ENCODE measurements around the gene TRABD2A.

The TRABD2A gene

DNA sequence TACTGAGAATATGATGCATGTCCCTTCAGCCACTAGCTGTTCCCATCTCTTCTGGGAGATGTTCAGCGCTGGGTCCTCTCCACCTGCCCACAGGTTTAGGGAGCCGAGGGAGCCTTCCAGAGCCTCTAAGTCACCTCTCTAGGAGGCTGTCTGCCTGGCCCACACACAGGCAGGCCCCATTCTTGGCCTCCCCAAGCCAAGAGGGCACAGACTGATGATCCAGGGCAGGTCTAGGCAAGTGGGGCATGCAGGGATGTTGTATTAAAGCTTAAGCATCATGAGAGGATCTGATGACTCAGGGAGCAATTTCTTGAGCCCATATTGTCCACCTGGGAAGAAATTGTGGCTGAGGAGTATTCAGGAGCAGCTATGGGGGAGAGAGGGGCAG, 44.4 kb upstream of the TRABD2A start:
- Histone ChIP-seq H3K9me3 (ENCODE audit: insufficient read depth, low read length) (no peaks in the 10 kb centered on the region), H3K27ac (ENCODE audit: low read depth, low read length) (no peak overlapping the region), H3K9me2 (replicated peaks; ENCODE audit: insufficient read depth, low read length) (no peaks in the 10 kb centered on the region), H3K36me3 (ENCODE audit: low read length) (no peaks in the 10 kb centered on the region), H3K79me2 (ENCODE audit: insufficient read depth, low read length) (no peaks in the 10 kb centered on the region), H3K9ac (ENCODE audit: low read length) (no peak overlapping the region), H3K27me3 (ENCODE audit: low read length) (no peaks in the 10 kb centered on the region), H3F3A (ENCODE audit: insufficient read depth) (peaks cover 13% of the 10 kb centered on the region; the same call in 1 of the 2 replicates), H3K4me2 (ENCODE audit: low read depth, low read length, poor library complexity, severe bottlenecking) (peak overlapping the region; percentile 62), H3K4me3 (ENCODE audit: insufficient read depth, low read length, poor library complexity, severe bottlenecking) (no peak overlapping the region), H4K20me1 (ENCODE audit: low read depth, low read length) (no peaks in the 10 kb centered on the region), H2AFZ (ENCODE audit: low read depth, low read length, severe bottlenecking) (peak overlapping the region; percentile 32)
- no peak for TF ChIP-seq EZH2phosphoT487 (conservative IDR thresholded peaks at IDR 0.05; ENCODE audit: low read length)
- TF ChIP-seq, protein P1, sequence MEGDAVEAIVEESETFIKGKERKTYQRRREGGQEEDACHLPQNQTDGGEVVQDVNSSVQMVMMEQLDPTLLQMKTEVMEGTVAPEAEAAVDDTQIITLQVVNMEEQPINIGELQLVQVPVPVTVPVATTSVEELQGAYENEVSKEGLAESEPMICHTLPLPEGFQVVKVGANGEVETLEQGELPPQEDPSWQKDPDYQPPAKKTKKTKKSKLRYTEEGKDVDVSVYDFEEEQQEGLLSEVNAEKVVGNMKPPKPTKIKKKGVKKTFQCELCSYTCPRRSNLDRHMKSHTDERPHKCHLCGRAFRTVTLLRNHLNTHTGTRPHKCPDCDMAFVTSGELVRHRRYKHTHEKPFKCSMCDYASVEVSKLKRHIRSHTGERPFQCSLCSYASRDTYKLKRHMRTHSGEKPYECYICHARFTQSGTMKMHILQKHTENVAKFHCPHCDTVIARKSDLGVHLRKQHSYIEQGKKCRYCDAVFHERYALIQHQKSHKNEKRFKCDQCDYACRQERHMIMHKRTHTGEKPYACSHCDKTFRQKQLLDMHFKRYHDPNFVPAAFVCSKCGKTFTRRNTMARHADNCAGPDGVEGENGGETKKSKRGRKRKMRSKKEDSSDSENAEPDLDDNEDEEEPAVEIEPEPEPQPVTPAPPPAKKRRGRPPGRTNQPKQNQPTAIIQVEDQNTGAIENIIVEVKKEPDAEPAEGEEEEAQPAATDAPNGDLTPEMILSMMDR (IDR thresholded peaks at IDR 0.05; ENCODE audit: insufficient read depth, low read length, poor library complexity, severe bottlenecking) = no peak

DNA sequence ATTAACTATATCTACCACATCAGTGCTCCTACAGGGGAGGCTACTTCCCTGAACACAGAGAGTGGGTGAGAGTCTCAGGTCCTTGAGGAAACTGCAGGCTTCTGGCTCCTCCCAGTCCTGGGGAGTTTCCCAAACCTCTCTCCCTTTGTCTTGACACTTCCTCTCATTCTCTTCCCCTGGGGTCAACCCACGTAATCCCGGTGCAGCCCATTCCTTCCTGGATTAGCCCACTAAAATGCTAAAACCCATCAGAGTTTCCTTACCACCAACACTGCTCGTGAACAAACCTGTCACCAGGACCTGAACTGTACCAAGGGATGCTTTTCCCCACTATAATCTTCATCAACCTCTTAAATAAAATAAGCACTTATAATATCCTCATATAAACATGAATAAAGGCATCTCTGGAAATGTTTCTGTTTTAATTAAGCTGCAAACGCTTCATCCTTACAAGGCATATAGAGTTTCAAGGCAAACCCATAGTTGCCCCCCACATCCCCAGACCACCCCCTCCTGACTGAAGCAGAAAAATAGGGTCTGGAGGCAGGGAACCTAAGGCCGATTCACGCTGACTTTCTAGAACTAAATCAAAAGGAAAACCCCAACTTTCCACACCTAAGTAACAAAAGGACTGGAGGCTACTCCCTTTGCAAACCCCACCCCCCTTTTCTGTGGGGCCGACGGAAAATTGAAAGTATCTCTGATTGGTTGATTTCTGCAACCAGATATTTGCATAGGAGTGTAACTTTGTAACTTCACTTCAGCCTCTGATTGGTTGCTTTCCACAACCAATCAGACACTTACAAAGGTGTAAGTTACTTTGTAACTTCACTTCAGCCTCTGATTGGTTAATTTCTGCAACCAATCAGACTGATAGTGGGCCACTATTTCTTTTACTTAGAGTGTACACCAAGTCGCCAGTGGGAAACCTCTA, 43.6 kb upstream of the TRABD2A start:
- Histone ChIP-seq H3K9me2 (replicated peaks; ENCODE audit: insufficient read depth, low read length) (no peaks in the 10 kb centered on the region), H3K36me3 (ENCODE audit: low read length) (no peaks in the 10 kb centered on the region), H3K27me3 (ENCODE audit: low read length) (no peaks in the 10 kb centered on the region), H3K9me3 (ENCODE audit: insufficient read depth, low read length) (no peaks in the 10 kb centered on the region), H3K9ac (ENCODE audit: low read length) (no peak overlapping the region), H3K4me3 (ENCODE audit: insufficient read depth, low read length, poor library complexity, severe bottlenecking) (no peak overlapping the region), H3K27ac (ENCODE audit: low read depth, low read length) (no peak overlapping the region), H3F3A (ENCODE audit: insufficient read depth) (peaks cover 13% of the 10 kb centered on the region; the same call in 1 of the 2 replicates), H4K20me1 (ENCODE audit: low read depth, low read length) (no peaks in the 10 kb centered on the region), H2AFZ (ENCODE audit: low read depth, low read length, severe bottlenecking) (no peak overlapping the region), H3K79me2 (ENCODE audit: insufficient read depth, low read length) (no peaks in the 10 kb centered on the region), H3K4me2 (ENCODE audit: low read depth, low read length, poor library complexity, severe bottlenecking) (no peak overlapping the region)
- TF ChIP-seq EZH2phosphoT487 (conservative IDR thresholded peaks at IDR 0.05; ENCODE audit: low read length) = no peak
- TF ChIP-seq, protein P1 (IDR thresholded peaks at IDR 0.05; ENCODE audit: insufficient read depth, low read length, poor library complexity, severe bottlenecking) = no peak

DNA sequence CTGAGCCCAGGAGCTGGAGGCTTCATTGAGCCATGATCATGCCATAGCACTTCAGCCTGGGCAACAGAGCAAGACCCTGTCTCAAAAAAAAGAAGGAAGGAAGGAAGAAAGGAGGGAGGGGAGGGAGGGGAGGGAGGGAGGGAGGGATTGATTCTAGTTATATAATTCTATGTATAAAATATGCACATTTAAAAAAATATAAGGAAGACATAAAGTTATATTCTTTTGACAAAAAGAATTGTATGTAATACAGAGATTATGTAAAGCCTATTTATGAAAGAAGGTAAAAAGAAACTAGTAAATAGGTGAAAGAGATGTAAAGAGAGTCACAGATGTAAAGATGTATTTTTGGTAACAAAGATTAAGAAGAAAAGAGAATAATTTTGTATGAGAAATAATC, 42.1 kb upstream of the TRABD2A start:
- Histone ChIP-seq H3K4me2 (ENCODE audit: low read depth, low read length, poor library complexity, severe bottlenecking) (no peak overlapping the region), H3F3A (ENCODE audit: insufficient read depth) (peaks cover 13% of the 10 kb centered on the region; the same call in 1 of the 2 replicates), H3K27me3 (ENCODE audit: low read length) (no peaks in the 10 kb centered on the region), H3K9me2 (replicated peaks; ENCODE audit: insufficient read depth, low read length) (no peaks in the 10 kb centered on the region), H2AFZ (ENCODE audit: low read depth, low read length, severe bottlenecking) (no peak overlapping the region), H3K36me3 (ENCODE audit: low read length) (no peaks in the 10 kb centered on the region), H3K9me3 (ENCODE audit: insufficient read depth, low read length) (no peaks in the 10 kb centered on the region), H3K27ac (ENCODE audit: low read depth, low read length) (no peak overlapping the region), H3K9ac (ENCODE audit: low read length) (no peak overlapping the region), H3K4me3 (ENCODE audit: insufficient read depth, low read length, poor library complexity, severe bottlenecking) (no peak overlapping the region), H3K79me2 (ENCODE audit: insufficient read depth, low read length) (no peaks in the 10 kb centered on the region), H4K20me1 (ENCODE audit: low read depth, low read length) (no peaks in the 10 kb centered on the region)
- TF ChIP-seq, protein P1 (IDR thresholded peaks at IDR 0.05; ENCODE audit: insufficient read depth, low read length, poor library complexity, severe bottlenecking) = no peak
- no peak for TF ChIP-seq EZH2phosphoT487 (conservative IDR thresholded peaks at IDR 0.05; ENCODE audit: low read length)
